Ishikawa (cell line): ENCODE results near the gene ADGRB2.

Experiments
- CEBPB ChIP-seq: IDR thresholded peaks from 2 replicates; pipeline ENCODE4 v1.6.1; 2012
- CREB1 ChIP-seq: IDR thresholded peaks from 2 replicates; pipeline ENCODE4 v1.6.1; 2012; ENCODE audit warnings: low read depth
- EGR1 ChIP-seq: IDR thresholded peaks from 2 replicates; pipeline ENCODE4 v1.6.1; 2012
- EP300 ChIP-seq: IDR thresholded peaks from 2 replicates; pipeline ENCODE4 v1.6.1; 2012; ENCODE audit warnings: borderline replicate concordance
- MAX ChIP-seq: IDR thresholded peaks from 2 replicates; pipeline ENCODE4 v1.6.1; 2012
- NFIC ChIP-seq: IDR thresholded peaks from 2 replicates; pipeline ENCODE4 v1.6.1; 2012
- RAD21 ChIP-seq: IDR thresholded peaks from 2 replicates; pipeline ENCODE4 v1.6.1; 2012; ENCODE audit warnings: low read depth
- REST ChIP-seq: IDR thresholded peaks from 2 replicates; pipeline ENCODE4 v1.6.1; 2012; ENCODE audit warnings: low read depth, mild to moderate bottlenecking
- TAF1 ChIP-seq: IDR thresholded peaks from 2 replicates; pipeline ENCODE4 v1.6.1; 2012; ENCODE audit warnings: low read depth, mild to moderate bottlenecking
- TCF12 ChIP-seq: IDR thresholded peaks from 2 replicates; pipeline ENCODE4 v1.6.1; 2012; ENCODE audit warnings: low read depth
- TEAD4 ChIP-seq: IDR thresholded peaks from 2 replicates; pipeline ENCODE4 v1.6.1; 2012
- USF1 ChIP-seq: IDR thresholded peaks from 2 replicates; pipeline ENCODE4 v1.6.1; 2012
- YY1 ChIP-seq: IDR thresholded peaks from 2 replicates; pipeline ENCODE4 v1.6.1; 2012; ENCODE audit warnings: low read depth
- ZBTB7A ChIP-seq: IDR thresholded peaks from 2 replicates; pipeline ENCODE4 v1.6.1; 2012; ENCODE audit warnings: low read depth

Gene ADGRB2

GRCh38 chr1:31764312-31765040 is at the start of gene ADGRB2:
ADGRB2 (minus strand) TSS chr1:31764340; CDS start chr1:31757221, 7,119 bp downstream.
- TF ChIP-seq CEBPB: no peak
- TF ChIP-seq USF1: no peak
- no peak for TF ChIP-seq TAF1
- TF ChIP-seq EP300: no peak
- no peak for TF ChIP-seq TCF12
- TF ChIP-seq EGR1: no peak
- TF ChIP-seq NFIC: no peak
- TF ChIP-seq TEAD4: no peak
- TF ChIP-seq CREB1: no peak

- TF ChIP-seq EP300 (no peak), TCF12 (no peak), YY1 (no peak), CREB1 (no peak), USF1 (no peak), REST (no peak), TAF1 (no peak), RAD21 (no peak), CEBPB (no peak), NFIC (no peak), MAX (no peak), TEAD4 (no peak), ZBTB7A (no peak), EGR1 (no peak)
Measured at GRCh38 chr1:31812158-31812829, 48.2 kb upstream of the ADGRB2 start.

- TF ChIP-seq CEBPB (no peak), YY1 (no peak), RAD21 (no peak), USF1 (no peak), TAF1 (no peak), NFIC (no peak), ZBTB7A (no peak), TCF12 (no peak), REST (no peak)
Measured at GRCh38 chr1:31811605-31812004, 47.5 kb upstream of the ADGRB2 start.

GRCh38 chr1:31809698-31810097 is 45.6 kb upstream of the ADGRB2 start:
- TF ChIP-seq TAF1: no peak
- TF ChIP-seq RAD21: no peak
- no peak for TF ChIP-seq NFIC
- no peak for TF ChIP-seq TCF12
- TF ChIP-seq USF1: no peak
- TF ChIP-seq CREB1: no peak
- no peak for TF ChIP-seq REST
